ENCODE data around the gene GMPS. TPM values are rescaled to one million over a fixed set of nuclear protein-coding genes. Genes with fewer than 3 reads are reported as not detected.

GMPS gene
- total RNA-seq, 2 donors from 2014 or later = 40.9 to 62.9 TPM

DNA sequence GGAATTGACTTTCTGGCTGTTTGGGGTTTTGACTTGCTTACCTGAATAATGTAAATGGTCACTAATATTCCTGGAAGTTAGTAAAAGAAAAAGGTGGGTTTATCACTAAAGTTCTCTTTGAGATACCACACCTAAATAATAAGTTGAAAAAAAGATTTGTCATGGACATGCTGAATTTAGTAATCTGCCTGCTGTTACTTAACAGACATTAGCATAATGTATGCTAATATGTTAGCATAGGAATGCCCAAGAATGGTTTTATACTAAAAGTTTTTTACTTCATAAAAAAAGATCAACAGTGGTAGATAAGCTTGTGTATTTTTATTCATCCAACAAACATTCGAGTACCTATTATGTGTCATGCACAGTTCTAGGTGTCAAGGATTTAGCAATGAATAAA lies 36.5 kb downstream of the GMPS start:
- no peaks in the 10 kb centered on the region for H3K9me3 ChIP-seq
- TF ChIP-seq, protein P1, sequence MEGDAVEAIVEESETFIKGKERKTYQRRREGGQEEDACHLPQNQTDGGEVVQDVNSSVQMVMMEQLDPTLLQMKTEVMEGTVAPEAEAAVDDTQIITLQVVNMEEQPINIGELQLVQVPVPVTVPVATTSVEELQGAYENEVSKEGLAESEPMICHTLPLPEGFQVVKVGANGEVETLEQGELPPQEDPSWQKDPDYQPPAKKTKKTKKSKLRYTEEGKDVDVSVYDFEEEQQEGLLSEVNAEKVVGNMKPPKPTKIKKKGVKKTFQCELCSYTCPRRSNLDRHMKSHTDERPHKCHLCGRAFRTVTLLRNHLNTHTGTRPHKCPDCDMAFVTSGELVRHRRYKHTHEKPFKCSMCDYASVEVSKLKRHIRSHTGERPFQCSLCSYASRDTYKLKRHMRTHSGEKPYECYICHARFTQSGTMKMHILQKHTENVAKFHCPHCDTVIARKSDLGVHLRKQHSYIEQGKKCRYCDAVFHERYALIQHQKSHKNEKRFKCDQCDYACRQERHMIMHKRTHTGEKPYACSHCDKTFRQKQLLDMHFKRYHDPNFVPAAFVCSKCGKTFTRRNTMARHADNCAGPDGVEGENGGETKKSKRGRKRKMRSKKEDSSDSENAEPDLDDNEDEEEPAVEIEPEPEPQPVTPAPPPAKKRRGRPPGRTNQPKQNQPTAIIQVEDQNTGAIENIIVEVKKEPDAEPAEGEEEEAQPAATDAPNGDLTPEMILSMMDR (IDR thresholded peaks at IDR 0.05) = no peak
- H3K4me1 ChIP-seq = no peaks in the 10 kb centered on the region
- H3K4me3 ChIP-seq = no peak overlapping the region
- H3K9ac ChIP-seq (ENCODE audit: low read depth in 2 of 2, low read length in 2 of 2) = no peak overlapping the region
- no peak overlapping the region for H3K27ac ChIP-seq
- H3K27me3 ChIP-seq = no peaks in the 10 kb centered on the region
- DNase-seq = no peak
- intact Hi-C loops (cut with DNase I) = no loop called here
- no peaks in the 10 kb centered on the region for H3K36me3 ChIP-seq

DNA sequence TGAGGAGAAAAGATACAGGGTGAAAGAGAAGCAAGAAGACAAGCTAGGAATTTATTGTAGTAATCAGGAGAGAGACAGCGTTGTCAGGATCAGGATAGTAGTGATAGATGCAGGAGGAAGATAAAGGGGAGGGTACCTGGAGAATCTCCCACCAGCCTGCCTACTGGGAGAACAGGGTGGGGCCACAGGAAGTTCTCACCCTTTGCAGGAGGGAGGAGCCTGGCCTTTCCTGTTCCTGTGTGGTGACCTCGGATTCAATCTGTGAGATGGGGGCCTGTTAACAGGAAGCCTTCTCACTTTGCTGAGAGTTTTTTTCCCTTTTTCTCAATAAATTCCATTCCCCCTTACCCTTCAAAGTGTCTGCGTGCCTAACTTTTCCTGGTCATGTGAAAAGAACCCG lies 37.6 kb downstream of the GMPS start:
- no peak for DNase-seq
- Histone ChIP-seq H3K9ac (ENCODE audit: low read depth in 2 of 2, low read length in 2 of 2) (no peak overlapping the region), H3K4me3 (no peak overlapping the region), H3K27me3 (no peaks in the 10 kb centered on the region), H3K9me3 (no peaks in the 10 kb centered on the region), H3K27ac (no peak overlapping the region), H3K4me1 (no peaks in the 10 kb centered on the region), H3K36me3 (no peaks in the 10 kb centered on the region)
- intact Hi-C loops (cut with DNase I) = no loop called here
- TF ChIP-seq, protein P1 (IDR thresholded peaks at IDR 0.05) = no peak

DNA sequence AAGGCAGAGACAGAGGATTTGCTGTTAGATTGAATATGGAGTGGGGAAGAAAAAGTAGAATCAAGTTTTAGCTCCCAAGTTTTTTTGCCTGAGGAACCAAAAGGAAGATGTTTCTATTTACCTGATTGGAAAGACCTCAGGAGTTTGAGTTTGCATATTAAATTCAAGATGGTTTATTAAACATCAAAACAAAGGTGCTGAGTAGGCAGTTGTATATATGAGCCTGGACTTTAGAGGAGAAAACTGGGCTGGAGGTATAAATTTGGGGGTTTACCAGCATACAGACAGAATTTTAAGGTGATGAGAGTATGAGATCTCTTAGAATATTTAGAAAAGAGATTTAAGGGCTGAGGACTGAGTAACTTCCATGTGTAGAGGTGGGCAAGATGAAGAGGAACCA lies 38.2 kb downstream of the GMPS start:
- intact Hi-C loops (cut with DNase I) = no loop called here
- Histone ChIP-seq H3K9me3 (no peaks in the 10 kb centered on the region), H3K27ac (no peak overlapping the region), H3K27me3 (no peaks in the 10 kb centered on the region), H3K9ac (ENCODE audit: low read depth in 2 of 2, low read length in 2 of 2) (no peak overlapping the region), H3K4me3 (no peak overlapping the region), H3K4me1 (no peaks in the 10 kb centered on the region), H3K36me3 (no peaks in the 10 kb centered on the region)
- DNase-seq = no peak
- TF ChIP-seq, protein P1 (IDR thresholded peaks at IDR 0.05) = no peak

DNA sequence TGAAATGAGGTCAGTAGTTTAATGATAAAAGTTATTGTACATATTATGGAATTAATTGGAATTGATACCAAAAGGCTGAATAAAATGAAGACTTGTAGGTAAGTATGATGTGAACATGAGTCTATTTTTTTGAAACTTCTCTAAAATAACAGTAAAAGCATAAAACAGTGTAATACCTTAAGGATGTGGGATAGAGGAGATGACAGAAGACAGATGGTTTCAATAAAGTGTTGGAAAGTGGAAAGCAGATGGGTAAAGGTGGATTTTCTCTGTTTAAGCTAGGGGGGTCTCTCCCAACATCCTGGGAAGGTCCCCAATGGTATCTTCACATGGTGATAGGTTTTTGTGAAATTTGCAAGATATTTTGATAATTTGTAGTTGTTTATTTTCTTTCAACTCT lies 41.6 kb downstream of the GMPS start:
- Histone ChIP-seq H3K36me3 (peaks cover 10% of the 10 kb centered on the region), H3K4me1 (no peaks in the 10 kb centered on the region), H3K27me3 (no peaks in the 10 kb centered on the region), H3K4me3 (no peak overlapping the region), H3K9ac (ENCODE audit: low read depth in 2 of 2, low read length in 2 of 2) (no peak overlapping the region), H3K27ac (no peak overlapping the region), H3K9me3 (no peaks in the 10 kb centered on the region)
- TF ChIP-seq, protein P1 (IDR thresholded peaks at IDR 0.05) = no peak
- intact Hi-C loops (cut with DNase I) = no loop called here
- no peak for DNase-seq

DNA sequence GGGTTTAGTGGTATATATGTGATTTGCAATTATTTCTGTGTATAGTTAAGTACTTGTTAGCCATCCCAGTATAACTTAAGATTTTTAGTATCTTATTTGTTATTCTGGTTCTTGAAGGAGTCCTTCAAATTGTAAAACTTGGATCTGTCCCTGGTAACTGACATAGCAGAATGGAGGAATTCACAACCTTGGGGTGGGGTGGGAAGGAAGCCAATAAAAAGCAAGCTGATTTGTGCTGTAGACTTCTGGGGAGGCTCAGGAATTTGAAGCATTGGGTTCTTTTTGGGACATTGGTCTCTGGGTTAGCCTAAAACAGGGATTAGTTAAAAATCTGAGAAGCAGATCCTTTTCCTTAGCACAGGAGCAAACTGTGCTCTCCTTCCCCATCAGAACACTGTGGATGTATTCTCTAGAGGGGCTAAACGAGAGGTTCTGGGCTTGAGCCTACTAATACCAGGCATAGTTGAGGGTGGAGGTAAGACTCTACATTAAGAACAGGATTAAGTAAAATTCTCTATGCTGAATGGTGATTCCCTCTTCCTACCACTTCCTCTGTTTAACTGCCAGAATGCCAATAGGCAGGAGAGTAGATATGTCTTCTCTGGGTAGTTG lies 42.2 kb downstream of the GMPS start:
- no peaks in the 10 kb centered on the region for H3K4me1 ChIP-seq
- H3K9ac ChIP-seq (ENCODE audit: low read depth in 2 of 2, low read length in 2 of 2) = no peak overlapping the region
- H3K36me3 ChIP-seq = peaks cover 10% of the 10 kb centered on the region
- H3K27ac ChIP-seq = no peak overlapping the region
- no peaks in the 10 kb centered on the region for H3K27me3 ChIP-seq
- H3K4me3 ChIP-seq = no peak overlapping the region
- H3K9me3 ChIP-seq = no peaks in the 10 kb centered on the region
- TF ChIP-seq, protein P1 (IDR thresholded peaks at IDR 0.05) = no peak
- intact Hi-C loops (cut with DNase I) = no loop called here
- DNase-seq = no peak
